HG03378 (cell line): ENCODE results near the gene NR2F1.

Source experiments
- ATAC-seq: cut with Tn5 transposase; IDR thresholded peaks from one replicate; pipeline ENCODE4 v1.9.1; 2021; ENCODE audit warnings: mild to moderate bottlenecking, moderate library complexity; ENCODE audit not compliant: unreplicated experiment

The NR2F1 gene

GRCh38 chr5:93603793-93604643 is 21.0 kb downstream of the NR2F1 start:
- ATAC-seq = no peak

GRCh38 chr5:93604644-93605515 is 21.9 kb downstream of the NR2F1 start:
- no peak for ATAC-seq

- no peak for ATAC-seq
Observed at GRCh38 chr5:93606382-93606752, 23.3 kb downstream of the NR2F1 start.

- peak; percentile 96 for ATAC-seq
Observed at GRCh38 chr5:93607367-93608258, 24.6 kb downstream of the NR2F1 start.

- no peak for ATAC-seq
Observed at GRCh38 chr5:93608855-93609254, 25.8 kb downstream of the NR2F1 start.

- ATAC-seq = no peak
Observed at GRCh38 chr5:93609762-93610161, 26.7 kb downstream of the NR2F1 start.

- ATAC-seq = no peak
Observed at GRCh38 chr5:93610581-93611272, 27.7 kb downstream of the NR2F1 start.

GRCh38 chr5:93611273-93611975 is 28.4 kb downstream of the NR2F1 start:
- no peak for ATAC-seq

- ATAC-seq = no peak
Observed at GRCh38 chr5:93611976-93612854, 29.2 kb downstream of the NR2F1 start.

- ATAC-seq = no peak
Observed at GRCh38 chr5:93612855-93613243, 29.8 kb downstream of the NR2F1 start.

GRCh38 chr5:93616538-93617174 is 33.6 kb downstream of the NR2F1 start:
- ATAC-seq = no peak

- peak; percentile 95 for ATAC-seq
Observed at GRCh38 chr5:93620487-93621326, 37.7 kb downstream of the NR2F1 start.

- peak; percentile 7 for ATAC-seq
Observed at GRCh38 chr5:93621327-93621798, 38.3 kb downstream of the NR2F1 start.

- ATAC-seq = peak; percentile 48
Observed at GRCh38 chr5:93622240-93622885, 39.3 kb downstream of the NR2F1 start.

GRCh38 chr5:93623153-93623552 is 40.1 kb downstream of the NR2F1 start:
- no peak for ATAC-seq

- no peak for ATAC-seq
Observed at GRCh38 chr5:93626801-93627200, 43.8 kb downstream of the NR2F1 start.

- ATAC-seq = no peak
Observed at GRCh38 chr5:93632327-93632726, 49.3 kb downstream of the NR2F1 start.
